ENCODE results near the gene ODF2L.

The ODF2L gene

DNA sequence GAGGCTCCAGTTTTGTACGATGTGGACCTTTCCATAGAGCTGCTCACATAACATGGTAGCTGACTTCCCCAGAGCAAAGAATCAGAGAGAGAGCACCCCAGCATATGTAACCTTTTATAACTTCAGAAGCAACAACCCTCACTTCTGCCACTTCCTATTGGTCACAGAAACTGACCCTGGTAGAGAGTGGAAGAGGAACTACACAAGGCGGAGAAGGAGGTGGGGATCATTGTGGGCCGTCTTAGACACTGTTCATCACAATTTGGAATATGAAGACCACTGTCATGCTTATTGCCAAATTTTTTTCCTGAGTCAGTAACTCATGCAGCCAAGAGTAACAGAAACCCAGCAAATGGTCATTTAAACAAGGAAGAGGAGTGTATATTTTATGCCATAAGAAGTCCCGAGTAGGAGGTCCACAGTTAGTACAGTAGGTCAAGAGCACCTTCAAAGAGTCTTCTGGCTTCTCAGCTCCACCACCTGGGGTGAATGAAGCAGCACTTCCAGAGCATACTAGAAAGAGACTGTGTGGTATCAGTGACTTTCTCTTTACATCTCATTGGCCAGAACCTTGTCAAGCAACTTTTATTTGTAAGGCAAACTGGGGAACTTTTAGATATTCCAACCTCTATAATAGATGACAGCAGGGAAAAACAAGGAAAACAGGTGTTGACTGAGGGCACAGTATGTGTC lies 71.8 kb downstream of the ODF2L start:
- no peak for TF ChIP-seq CREB1 (IDR thresholded peaks at IDR 0.05; ENCODE audit: low read depth)
- TF ChIP-seq, protein P1, sequence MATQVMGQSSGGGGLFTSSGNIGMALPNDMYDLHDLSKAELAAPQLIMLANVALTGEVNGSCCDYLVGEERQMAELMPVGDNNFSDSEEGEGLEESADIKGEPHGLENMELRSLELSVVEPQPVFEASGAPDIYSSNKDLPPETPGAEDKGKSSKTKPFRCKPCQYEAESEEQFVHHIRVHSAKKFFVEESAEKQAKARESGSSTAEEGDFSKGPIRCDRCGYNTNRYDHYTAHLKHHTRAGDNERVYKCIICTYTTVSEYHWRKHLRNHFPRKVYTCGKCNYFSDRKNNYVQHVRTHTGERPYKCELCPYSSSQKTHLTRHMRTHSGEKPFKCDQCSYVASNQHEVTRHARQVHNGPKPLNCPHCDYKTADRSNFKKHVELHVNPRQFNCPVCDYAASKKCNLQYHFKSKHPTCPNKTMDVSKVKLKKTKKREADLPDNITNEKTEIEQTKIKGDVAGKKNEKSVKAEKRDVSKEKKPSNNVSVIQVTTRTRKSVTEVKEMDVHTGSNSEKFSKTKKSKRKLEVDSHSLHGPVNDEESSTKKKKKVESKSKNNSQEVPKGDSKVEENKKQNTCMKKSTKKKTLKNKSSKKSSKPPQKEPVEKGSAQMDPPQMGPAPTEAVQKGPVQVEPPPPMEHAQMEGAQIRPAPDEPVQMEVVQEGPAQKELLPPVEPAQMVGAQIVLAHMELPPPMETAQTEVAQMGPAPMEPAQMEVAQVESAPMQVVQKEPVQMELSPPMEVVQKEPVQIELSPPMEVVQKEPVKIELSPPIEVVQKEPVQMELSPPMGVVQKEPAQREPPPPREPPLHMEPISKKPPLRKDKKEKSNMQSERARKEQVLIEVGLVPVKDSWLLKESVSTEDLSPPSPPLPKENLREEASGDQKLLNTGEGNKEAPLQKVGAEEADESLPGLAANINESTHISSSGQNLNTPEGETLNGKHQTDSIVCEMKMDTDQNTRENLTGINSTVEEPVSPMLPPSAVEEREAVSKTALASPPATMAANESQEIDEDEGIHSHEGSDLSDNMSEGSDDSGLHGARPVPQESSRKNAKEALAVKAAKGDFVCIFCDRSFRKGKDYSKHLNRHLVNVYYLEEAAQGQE (IDR thresholded peaks at IDR 0.05; ENCODE audit: low read depth): no peak

DNA sequence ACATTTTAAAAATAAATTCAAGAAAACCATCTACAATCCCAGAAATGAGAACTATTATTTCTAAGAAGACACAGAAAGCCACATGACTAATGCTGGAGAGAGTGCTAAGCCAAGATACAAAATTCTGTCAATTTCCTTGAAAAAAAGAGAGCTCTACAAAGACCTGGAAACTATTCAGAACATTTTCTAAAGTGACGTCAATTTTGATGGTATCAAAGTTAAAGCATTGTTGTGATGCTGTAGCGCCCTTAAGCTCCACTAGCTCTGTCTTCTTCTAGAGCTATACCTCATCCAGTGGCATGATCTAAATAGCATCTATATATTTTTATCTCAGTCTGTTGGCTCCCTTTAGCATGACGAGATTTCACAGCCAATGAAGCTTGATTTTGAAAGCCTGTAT lies 73.9 kb downstream of the ODF2L start:
- TF ChIP-seq CREB1 (IDR thresholded peaks at IDR 0.05; ENCODE audit: low read depth): no peak

DNA sequence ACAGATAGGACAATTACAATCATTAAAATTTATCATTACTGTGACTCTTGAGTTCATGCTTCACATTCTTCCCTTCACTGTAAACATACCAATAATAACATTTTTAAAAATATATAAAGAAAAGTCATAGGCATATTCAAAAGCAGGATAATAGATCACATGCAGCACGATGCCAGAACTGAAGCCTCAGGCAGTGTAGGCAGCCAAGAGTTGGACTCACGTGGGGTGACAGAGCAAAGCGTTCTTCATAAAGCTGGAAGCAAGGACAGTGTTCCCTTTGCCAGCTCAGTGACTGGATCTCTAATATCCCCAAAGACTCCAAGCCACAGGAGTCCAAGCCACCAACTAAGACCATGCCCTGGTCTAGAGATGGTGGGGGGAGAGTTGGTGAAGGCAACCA lies 77.7 kb downstream of the ODF2L start:
- TF ChIP-seq ZBTB7A (IDR thresholded peaks at IDR 0.05; ENCODE audit: low read depth) (no peak), CEBPB (IDR thresholded peaks at IDR 0.05) (no peak), RAD21 (IDR thresholded peaks at IDR 0.05; ENCODE audit: low read depth) (no peak), CREB1 (IDR thresholded peaks at IDR 0.05; ENCODE audit: low read depth) (no peak), FOXM1 (IDR thresholded peaks at IDR 0.05; ENCODE audit: borderline replicate concordance, low read depth) (no peak), TEAD4 (IDR thresholded peaks at IDR 0.05) (no peak), TAF1 (IDR thresholded peaks at IDR 0.05; ENCODE audit: low read depth) (no peak), EP300 (IDR thresholded peaks at IDR 0.05; ENCODE audit: borderline replicate concordance) (no peak), NFIC (IDR thresholded peaks at IDR 0.05) (no peak), TCF12 (IDR thresholded peaks at IDR 0.05; ENCODE audit: low read depth) (no peak), YY1 (IDR thresholded peaks at IDR 0.05; ENCODE audit: low read depth) (no peak), EGR1 (IDR thresholded peaks at IDR 0.05) (no peak)
- TF ChIP-seq, protein P2, sequence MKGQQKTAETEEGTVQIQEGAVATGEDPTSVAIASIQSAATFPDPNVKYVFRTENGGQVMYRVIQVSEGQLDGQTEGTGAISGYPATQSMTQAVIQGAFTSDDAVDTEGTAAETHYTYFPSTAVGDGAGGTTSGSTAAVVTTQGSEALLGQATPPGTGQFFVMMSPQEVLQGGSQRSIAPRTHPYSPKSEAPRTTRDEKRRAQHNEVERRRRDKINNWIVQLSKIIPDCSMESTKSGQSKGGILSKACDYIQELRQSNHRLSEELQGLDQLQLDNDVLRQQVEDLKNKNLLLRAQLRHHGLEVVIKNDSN (IDR thresholded peaks at IDR 0.05): no peak
- TF ChIP-seq, protein P3, sequence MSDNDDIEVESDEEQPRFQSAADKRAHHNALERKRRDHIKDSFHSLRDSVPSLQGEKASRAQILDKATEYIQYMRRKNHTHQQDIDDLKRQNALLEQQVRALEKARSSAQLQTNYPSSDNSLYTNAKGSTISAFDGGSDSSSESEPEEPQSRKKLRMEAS (IDR thresholded peaks at IDR 0.05): no peak
- TF ChIP-seq, protein P1 (IDR thresholded peaks at IDR 0.05; ENCODE audit: low read depth): no peak

DNA sequence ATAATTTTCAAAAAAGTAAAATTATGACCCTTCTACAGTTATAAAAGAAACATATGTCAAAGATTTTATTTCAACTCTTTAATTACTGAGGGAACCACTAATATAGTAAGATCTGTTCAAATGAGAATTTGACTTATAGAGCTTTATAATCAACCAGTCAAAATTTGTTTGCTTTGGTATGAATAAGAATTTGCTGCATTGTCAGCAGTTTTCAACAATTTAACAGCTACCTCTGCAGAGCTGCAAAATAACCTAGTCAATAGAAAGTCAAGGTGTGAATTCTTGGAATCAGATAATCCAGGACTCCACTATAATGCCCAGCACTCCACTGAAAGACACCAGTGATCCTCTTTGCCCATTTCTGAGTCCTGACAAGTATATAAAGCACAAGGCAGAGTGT lies 78.2 kb downstream of the ODF2L start:
- TF ChIP-seq, protein P3 (IDR thresholded peaks at IDR 0.05): no peak
- TF ChIP-seq EP300 (IDR thresholded peaks at IDR 0.05; ENCODE audit: borderline replicate concordance): no peak
- TF ChIP-seq YY1 (IDR thresholded peaks at IDR 0.05; ENCODE audit: low read depth): no peak
- TF ChIP-seq RAD21 (IDR thresholded peaks at IDR 0.05; ENCODE audit: low read depth): no peak
- no peak for TF ChIP-seq ZBTB7A (IDR thresholded peaks at IDR 0.05; ENCODE audit: low read depth)
- TF ChIP-seq EGR1 (IDR thresholded peaks at IDR 0.05): no peak
- TF ChIP-seq, protein P2 (IDR thresholded peaks at IDR 0.05): no peak
- no peak for TF ChIP-seq CEBPB (IDR thresholded peaks at IDR 0.05)
- no peak for TF ChIP-seq TCF12 (IDR thresholded peaks at IDR 0.05; ENCODE audit: low read depth)
- TF ChIP-seq CREB1 (IDR thresholded peaks at IDR 0.05; ENCODE audit: low read depth): no peak
- no peak for TF ChIP-seq FOXM1 (IDR thresholded peaks at IDR 0.05; ENCODE audit: borderline replicate concordance, low read depth)
- TF ChIP-seq TEAD4 (IDR thresholded peaks at IDR 0.05): no peak

DNA sequence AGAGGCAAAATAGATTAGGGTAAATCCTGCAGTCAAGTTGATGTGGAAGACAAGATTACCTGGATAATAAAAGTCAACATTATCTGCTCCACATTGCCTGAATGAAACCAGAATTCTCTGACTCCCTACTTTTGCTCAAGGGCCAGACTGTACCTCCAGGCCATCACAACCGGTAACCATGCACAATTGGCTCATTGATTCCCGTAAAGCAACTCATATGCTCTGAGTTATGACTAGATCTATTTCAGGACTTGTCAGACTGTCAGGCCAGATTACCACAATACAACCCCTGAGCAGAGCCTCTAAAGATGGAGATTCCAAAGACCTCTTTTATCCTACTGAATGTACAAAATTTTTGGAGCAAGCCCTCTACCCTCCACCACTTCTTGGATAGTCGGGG lies 90.4 kb downstream of the ODF2L start:
- TF ChIP-seq TEAD4 (IDR thresholded peaks at IDR 0.05) (no peak), NFIC (IDR thresholded peaks at IDR 0.05) (no peak), ZBTB7A (IDR thresholded peaks at IDR 0.05; ENCODE audit: low read depth) (no peak), FOXM1 (IDR thresholded peaks at IDR 0.05; ENCODE audit: borderline replicate concordance, low read depth) (no peak), RAD21 (IDR thresholded peaks at IDR 0.05; ENCODE audit: low read depth) (no peak), TCF12 (IDR thresholded peaks at IDR 0.05; ENCODE audit: low read depth) (no peak), TAF1 (IDR thresholded peaks at IDR 0.05; ENCODE audit: low read depth) (no peak)
- TF ChIP-seq, protein P2 (IDR thresholded peaks at IDR 0.05): no peak
- TF ChIP-seq, protein P1 (IDR thresholded peaks at IDR 0.05; ENCODE audit: low read depth): no peak
